B cell (primary cell): ENCODE measurements around the gene CLK4. TPM values are rescaled to one million over a fixed set of nuclear protein-coding genes. Genes with fewer than 3 reads are reported as not detected.

ENCODE experiments used
- ATAC-seq: fragments of 200-7000 bp; cut with Tn5 transposase; one replicate; pipeline ENCODE4 v1.10.0; 2021; ENCODE audit warnings: low read depth, mild to moderate bottlenecking, moderate number of reproducible peaks, moderate library complexity
- CTCF ChIA-PET: fragments of 350-600 bp; sonication (Branson Sonifier 250); formaldehyde crosslinking; loops from one replicate; lab custom pipeline; 2021; ENCODE audit warnings: antibody characterized with exemption, inconsistent platforms; lab: Charles Lee
- POLR2A ChIA-PET: fragments of 350-600 bp; sonication (Branson Sonifier 250); formaldehyde crosslinking; loops from one replicate; lab custom pipeline; 2021; ENCODE audit warnings: antibody characterized with exemption; lab: Charles Lee
- DNase-seq: peaks from one replicate; pipeline ENCODE4 v3.0.0; 2013
- H2AFZ ChIP-seq: 2 replicates; pipeline ENCODE4 v1.6.1; 2012; ENCODE audit warnings: mild to moderate bottlenecking, low read depth, low read length; ENCODE audit not compliant: insufficient read depth, poor library complexity, severe bottlenecking
- H3K27ac ChIP-seq, 2 donors: 1 replicate in 1 of 2; 2 replicates in 1 of 2; pipeline ENCODE4 v1.5.1; 2012 to 2013; ENCODE audit warnings: low read length in 2 of 2, mild to moderate bottlenecking in 2 of 2, moderate library complexity in 1 of 2
- H3K27me3 ChIP-seq, 4 experiments: fragments of 200-600 bp in 1 of 4; sonication (generic) in 1 of 4; replicated peaks in 1 of 4; 1 replicate in 2 of 4; 2 replicates in 2 of 4; pipeline versions ENCODE4 v1.6.1 to v1.7.0; 2013 to 2016; ENCODE audit warnings: low read length in 3 of 4, mild to moderate bottlenecking in 2 of 4, mixed read lengths in 1 of 4, moderate library complexity in 1 of 4; ENCODE audit not compliant: insufficient read depth in 4 of 4, control insufficient read depth in 3 of 4; ENCODE audit errors: control extremely low read depth in 1 of 4
- H3K36me3 ChIP-seq, 2 experiments: replicated peaks in 1 of 2; 1 replicate in 1 of 2; 2 replicates in 1 of 2; pipeline versions ENCODE4 v1.6.1 to v1.7.1; 2013; ENCODE audit warnings: low read length in 1 of 2; ENCODE audit not compliant: insufficient read depth in 2 of 2, control insufficient read depth in 1 of 2; ENCODE audit errors: control extremely low read depth in 1 of 2, extremely low read depth in 1 of 2
- H3K4me1 ChIP-seq, 2 donors: fragments of 200-600 bp in 1 of 2; sonication (generic) in 1 of 2; 1 replicate in 1 of 2; 2 replicates in 1 of 2; pipeline versions ENCODE4 v1.5.1 to v1.6.1; 2013 to 2017; ENCODE audit warnings: low read length in 2 of 2; ENCODE audit not compliant: control insufficient read depth in 2 of 2, insufficient read depth in 2 of 2
- H3K4me2 ChIP-seq: replicated peaks from 2 replicates; pipeline ENCODE3; 2012; ENCODE audit warnings: mild to moderate bottlenecking, low read depth, low read length; ENCODE audit not compliant: poor library complexity, severe bottlenecking
- H3K4me3 ChIP-seq, 5 experiments: fragments of 200-600 bp in 1 of 5; sonication (generic) in 1 of 5; 1 replicate in 3 of 5; 2 replicates in 2 of 5; pipeline versions ENCODE4 v1.5.1 to v1.7.0; 2011 to 2016; ENCODE audit warnings: low read length in 4 of 5, mild to moderate bottlenecking in 4 of 5, low read depth in 2 of 5, control low read depth in 1 of 5, moderate library complexity in 1 of 5; ENCODE audit not compliant: insufficient read depth in 1 of 5; ENCODE audit errors: control extremely low read depth in 1 of 5, extremely low read depth in 1 of 5
- H3K79me2 ChIP-seq: fragments of 200-600 bp; sonication (generic); one replicate; pipeline ENCODE4 v1.6.0; 2016; ENCODE audit warnings: low read length; ENCODE audit not compliant: control insufficient read depth, insufficient read depth
- H3K9ac ChIP-seq: fragments of 200-600 bp; sonication (generic); 2 replicates; pipeline ENCODE4 v1.6.1; 2017; ENCODE audit warnings: mild to moderate bottlenecking, low read length, moderate library complexity
- H3K9me3 ChIP-seq, 3 donors: one replicate each; pipeline versions ENCODE4 v1.6.1 to v1.7.1; 2013; ENCODE audit warnings: low read length in 2 of 3; ENCODE audit not compliant: control insufficient read depth in 2 of 3, insufficient read depth in 1 of 3; ENCODE audit errors: control extremely low read depth in 1 of 3
- H4K20me1 ChIP-seq: 2 replicates; pipeline ENCODE4 v1.6.0; 2012; ENCODE audit warnings: mild to moderate bottlenecking, low read length; ENCODE audit not compliant: insufficient read depth, control insufficient read depth, poor library complexity, severe bottlenecking
- H3K27ac Mint-ChIP-seq: one replicate; pipeline ENCODE4 v1.8.0; 2021; ENCODE audit warnings: mixed read lengths
- H3K27me3 Mint-ChIP-seq: one replicate; pipeline ENCODE4 v1.8.0; 2021; ENCODE audit warnings: mixed read lengths
- H3K4me1 Mint-ChIP-seq: one replicate; pipeline ENCODE4 v1.8.0; 2021; ENCODE audit warnings: mixed read lengths
- H3K4me3 Mint-ChIP-seq: one replicate; pipeline ENCODE4 v1.8.0; 2021; ENCODE audit warnings: mixed read lengths
- H3K9me3 Mint-ChIP-seq: one replicate; pipeline ENCODE4 v1.8.0; 2022; ENCODE audit warnings: mixed read lengths; ENCODE audit not compliant: insufficient read depth
- CTCF ChIP-seq: fragments of 200-600 bp; IDR thresholded peaks from one replicate; pipeline ENCODE4 v1.8.0; 2022; ENCODE audit warnings: antibody characterized with exemption, mild to moderate bottlenecking
- EZH2 ChIP-seq: IDR thresholded peaks from 2 replicates; pipeline ENCODE4 v1.6.1; 2012; ENCODE audit warnings: borderline replicate concordance, low read depth, mild to moderate bottlenecking, moderate library complexity, low read length; ENCODE audit not compliant: insufficient read depth, poor library complexity, severe bottlenecking
- whole genome bisulfite sequencing: methylation state at CpG from one replicate; pipeline ENCODE4 v1.1.5; 2013; ENCODE audit warnings: missing lambda C conversion rate; ENCODE audit not compliant: insufficient coverage; 5-methylcytosine and 5-hydroxymethylcytosine counted together
- intact Hi-C: fragments of 100-400 bp; cut with micrococcal nuclease; formaldehyde crosslinking; loops from one replicate; pipeline ENCODE4 v1.10.0; 2022
- polyA plus RNA-seq: library from polyadenylated mRNA; depleted of rRNA; stranded (reverse); fragments of >200 nt; gene quantifications from 2 replicates; pipeline ENCODE4 v1.2.3, GENCODE V29; 2012
- total RNA-seq, 2 donors: library from RNA; stranded (reverse); fragments of 120-200 nt in 1 of 2; gene quantifications; 1 replicate in 1 of 2; 2 replicates in 1 of 2; pipeline versions ENCODE4 v1.2.3 to v1.2.4, GENCODE V29; 2013 to 2022

The CLK4 gene
- total and polyA plus RNA-seq, 2 donors (not counting 1 experiment from before 2014, with no cell fraction given): 72.3 to 132 TPM

DNA sequence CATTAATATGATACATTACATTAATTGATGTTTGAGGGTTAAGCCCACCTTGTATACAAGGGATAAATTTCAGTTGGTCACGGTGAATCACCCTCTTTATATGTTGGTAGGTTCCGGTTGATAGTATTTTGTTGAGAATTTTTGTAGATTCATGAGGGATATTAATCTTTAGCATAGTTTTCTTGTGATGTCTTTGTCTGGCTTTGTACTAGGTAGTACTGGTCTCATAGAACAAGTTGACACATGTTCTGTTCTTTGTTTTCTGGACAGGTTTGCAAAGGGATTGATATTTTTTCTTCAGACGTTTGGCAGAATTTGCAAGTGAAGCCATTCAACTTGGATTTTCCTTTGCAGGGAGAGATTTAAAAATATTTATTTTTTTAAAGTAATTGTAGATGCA, 49.1 kb upstream of the CLK4 start:
- Histone ChIP-seq H3K9me3 (peaks cover 0 to 5% (median 0%) of the 10 kb centered on the region in 3 donors), H2AFZ (no peak overlapping the region), H3K27ac (no peak overlapping the region), H3K4me1 (no peaks in the 10 kb centered on the region), H3K4me2 (no peak overlapping the region), H3K4me3 (no peak overlapping the region), H3K27me3 (no peaks in the 10 kb centered on the region), H3K9ac (no peak overlapping the region), H4K20me1 (no peaks in the 10 kb centered on the region), H3K79me2 (no peaks in the 10 kb centered on the region), H3K36me3 (no peaks in the 10 kb centered on the region)
- TF ChIP-seq EZH2 (no peak), CTCF (no peak)
- WGBS: 100% methylated on average over 3 of the region's 3 CpGs
- ChIA-PET CTCF (interaction anchor here (0.6 kb wide), 1 partner anchor 1020 kb away, joined by 3 read pairs; no protein-coding TSS in a partner anchor), POLR2A (no interaction called here)
- peaks cover 4% of the 10 kb centered on the region for H3K4me1 Mint-ChIP-seq
- DNase-seq (no peak), ATAC-seq (no peak)
- H3K27me3 Mint-ChIP-seq: peaks cover 7% of the 10 kb centered on the region
- H3K27ac Mint-ChIP-seq: no peak overlapping the region
- no peak overlapping the region for H3K4me3 Mint-ChIP-seq
- no peaks in the 10 kb centered on the region for H3K9me3 Mint-ChIP-seq
- intact Hi-C loops: no loop called here

GRCh38 chr5:178674334-178674733, 47.5 kb upstream of the CLK4 start:
- ATAC-seq (no peak), DNase-seq (no peak)
- H2AFZ ChIP-seq: no peak overlapping the region
- no peaks in the 10 kb centered on the region for H4K20me1 ChIP-seq
- no peaks in the 10 kb centered on the region for H3K27me3 ChIP-seq
- no peak overlapping the region for H3K4me3 ChIP-seq
- Mint-ChIP-seq H3K4me1 (peaks cover 4% of the 10 kb centered on the region), H3K27me3 (peaks cover 4% of the 10 kb centered on the region), H3K4me3 (no peak overlapping the region), H3K9me3 (no peaks in the 10 kb centered on the region), H3K27ac (no peak overlapping the region)
- no peak overlapping the region for H3K4me2 ChIP-seq
- H3K36me3 ChIP-seq: no peaks in the 10 kb centered on the region
- H3K9ac ChIP-seq: no peak overlapping the region
- no peak for TF ChIP-seq CTCF
- TF ChIP-seq EZH2: no peak
- no peaks in the 10 kb centered on the region for H3K79me2 ChIP-seq
- no peaks in the 10 kb centered on the region for H3K4me1 ChIP-seq
- peaks cover 0 to 3% (median 0%) of the 10 kb centered on the region in 3 donors for H3K9me3 ChIP-seq
- POLR2A ChIA-PET: no interaction called here
- CTCF ChIA-PET: no interaction called here
- no peak overlapping the region for H3K27ac ChIP-seq
- intact Hi-C loops: no loop called here
